Colonic mucosa (tissue), 4 donors: ENCODE measurements around the gene KCNIP1. TPM values are rescaled to one million over a fixed set of nuclear protein-coding genes. Genes with fewer than 3 reads are reported as not detected.

Experiments used
- DNase-seq: peaks from one replicate; pipeline ENCODE4 v3.0.0-alpha.2; 2020
- H3K27ac ChIP-seq: fragments of 200-600 bp; one replicate; pipeline ENCODE4 v1.8.0; 2021
- H3K27me3 ChIP-seq: fragments of 200-600 bp; one replicate; pipeline ENCODE4 v1.8.0; 2021
- H3K36me3 ChIP-seq: fragments of 200-600 bp; one replicate; pipeline ENCODE4 v1.8.0; 2021
- H3K4me1 ChIP-seq: fragments of 200-600 bp; one replicate; pipeline ENCODE4 v1.8.0; 2021; ENCODE audit warnings: mild to moderate bottlenecking
- H3K4me3 ChIP-seq: fragments of 200-600 bp; one replicate; pipeline ENCODE4 v1.8.0; 2021
- H3K9ac ChIP-seq, 2 donors: one replicate each; pipeline ENCODE4 v1.7.0; 2013; ENCODE audit warnings: control low read depth in 2 of 2, low read depth in 2 of 2, low read length in 2 of 2
- H3K9me3 ChIP-seq: fragments of 200-600 bp; one replicate; pipeline ENCODE4 v1.8.0; 2021
- intact Hi-C: fragments of 100-400 bp; cut with DNase I; formaldehyde crosslinking; loops from one replicate; pipeline ENCODE4 v1.14.1; 2022
- total RNA-seq, 2 donors: library from RNA; stranded (reverse); fragmentation: NEBNext Ultra II Directional in 1 of 2; extraction: Animal tissue kit (Norgen Biotek cat#: 25700) in 1 of 2; gene quantifications; one replicate each; pipeline ENCODE4 v1.2.1, GENCODE V29; 2021
- TF ChIP-seq, protein P1 (sequence below): fragments of 200-600 bp; IDR thresholded peaks from one replicate; pipeline ENCODE4 v1.8.0; 2022; ENCODE audit warnings: antibody characterized with exemption, mild to moderate bottlenecking
- donor health status: healthy.
- donor health status: DM: no; HTN: no; CAD: no.
- donor health status: DM: no; HTN: no; CAD: no.

Gene KCNIP1
- total RNA-seq, 2 donors from 2014 or later: 0.24 to 0.25 TPM

- Histone ChIP-seq H3K4me3 (no peak overlapping the region), H3K9me3 (no peaks in the 10 kb centered on the region), H3K36me3 (no peaks in the 10 kb centered on the region), H3K27ac (no peak overlapping the region), H3K4me1 (no peaks in the 10 kb centered on the region), H3K9ac (no peak overlapping the region), H3K27me3 (no peaks in the 10 kb centered on the region)
- TF ChIP-seq, protein P1, sequence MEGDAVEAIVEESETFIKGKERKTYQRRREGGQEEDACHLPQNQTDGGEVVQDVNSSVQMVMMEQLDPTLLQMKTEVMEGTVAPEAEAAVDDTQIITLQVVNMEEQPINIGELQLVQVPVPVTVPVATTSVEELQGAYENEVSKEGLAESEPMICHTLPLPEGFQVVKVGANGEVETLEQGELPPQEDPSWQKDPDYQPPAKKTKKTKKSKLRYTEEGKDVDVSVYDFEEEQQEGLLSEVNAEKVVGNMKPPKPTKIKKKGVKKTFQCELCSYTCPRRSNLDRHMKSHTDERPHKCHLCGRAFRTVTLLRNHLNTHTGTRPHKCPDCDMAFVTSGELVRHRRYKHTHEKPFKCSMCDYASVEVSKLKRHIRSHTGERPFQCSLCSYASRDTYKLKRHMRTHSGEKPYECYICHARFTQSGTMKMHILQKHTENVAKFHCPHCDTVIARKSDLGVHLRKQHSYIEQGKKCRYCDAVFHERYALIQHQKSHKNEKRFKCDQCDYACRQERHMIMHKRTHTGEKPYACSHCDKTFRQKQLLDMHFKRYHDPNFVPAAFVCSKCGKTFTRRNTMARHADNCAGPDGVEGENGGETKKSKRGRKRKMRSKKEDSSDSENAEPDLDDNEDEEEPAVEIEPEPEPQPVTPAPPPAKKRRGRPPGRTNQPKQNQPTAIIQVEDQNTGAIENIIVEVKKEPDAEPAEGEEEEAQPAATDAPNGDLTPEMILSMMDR: no peak
- intact Hi-C loops: loop anchor here (10.0 kb wide), 1 partner anchor 700 kb away; no protein-coding TSS in a partner anchor
- no peak for DNase-seq
Observed at GRCh38 chr5:170644501-170644900, 140.7 kb downstream of the KCNIP1 start.

GRCh38 chr5:170648541-170648940, 144.7 kb downstream of the KCNIP1 start:
- TF ChIP-seq, protein P1: no peak
- no peak overlapping the region for H3K27ac ChIP-seq
- no peak overlapping the region for H3K4me3 ChIP-seq
- no peaks in the 10 kb centered on the region for H3K4me1 ChIP-seq
- DNase-seq: no peak
- H3K36me3 ChIP-seq: no peaks in the 10 kb centered on the region
- no peak overlapping the region for H3K9ac ChIP-seq
- no peaks in the 10 kb centered on the region for H3K9me3 ChIP-seq
- no peaks in the 10 kb centered on the region for H3K27me3 ChIP-seq
- intact Hi-C loops: loop anchor here (10.0 kb wide), 1 partner anchor 696 kb away; no protein-coding TSS in a partner anchor

- H3K36me3 ChIP-seq: no peaks in the 10 kb centered on the region
- no peaks in the 10 kb centered on the region for H3K27me3 ChIP-seq
- DNase-seq: no peak
- TF ChIP-seq, protein P1: no peak
- intact Hi-C loops: no loop called here
- H3K27ac ChIP-seq: no peak overlapping the region
- no peak overlapping the region for H3K4me3 ChIP-seq
- H3K9me3 ChIP-seq: no peaks in the 10 kb centered on the region
- H3K4me1 ChIP-seq: no peaks in the 10 kb centered on the region
- no peak overlapping the region for H3K9ac ChIP-seq
Observed at GRCh38 chr5:170650850-170651249, 147.0 kb downstream of the KCNIP1 start.

DNA sequence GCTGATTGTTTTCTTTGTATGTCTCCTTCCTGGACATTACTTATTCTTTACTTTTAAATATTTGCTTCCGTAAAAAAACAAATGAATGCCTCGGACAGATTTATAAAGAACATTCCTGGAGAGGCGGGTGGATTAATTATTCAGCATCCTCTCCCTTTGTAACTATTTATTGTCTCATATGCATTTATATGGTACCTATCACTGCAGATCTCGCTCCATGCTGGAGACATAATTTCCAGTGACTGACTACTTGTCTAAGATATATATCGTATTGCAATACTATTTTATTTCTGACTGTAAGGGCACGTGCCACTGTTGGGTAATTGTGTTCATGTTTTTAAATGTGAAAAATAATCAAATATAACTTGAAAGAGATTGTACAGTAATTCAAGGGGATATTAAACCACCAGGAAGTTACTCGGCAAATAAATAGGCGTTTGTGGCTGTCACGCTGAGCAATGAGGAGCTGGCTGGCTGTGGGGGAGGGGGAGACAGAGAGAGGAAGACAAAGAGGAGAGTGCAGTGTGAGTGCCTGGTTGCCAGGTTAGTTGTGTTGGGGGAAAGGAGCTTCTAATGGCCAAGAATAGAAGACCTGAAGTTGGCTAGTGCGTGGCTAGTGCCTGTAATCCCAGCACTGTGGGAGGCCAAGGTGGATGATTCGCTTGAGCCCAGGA, 147.9 kb downstream of the KCNIP1 start:
- no peaks in the 10 kb centered on the region for H3K4me1 ChIP-seq
- H3K9me3 ChIP-seq: no peaks in the 10 kb centered on the region
- no peaks in the 10 kb centered on the region for H3K27me3 ChIP-seq
- no peak overlapping the region for H3K4me3 ChIP-seq
- DNase-seq: no peak
- no peak overlapping the region for H3K9ac ChIP-seq
- intact Hi-C loops: no loop called here
- TF ChIP-seq, protein P1: no peak
- no peaks in the 10 kb centered on the region for H3K36me3 ChIP-seq
- no peak overlapping the region for H3K27ac ChIP-seq

DNA sequence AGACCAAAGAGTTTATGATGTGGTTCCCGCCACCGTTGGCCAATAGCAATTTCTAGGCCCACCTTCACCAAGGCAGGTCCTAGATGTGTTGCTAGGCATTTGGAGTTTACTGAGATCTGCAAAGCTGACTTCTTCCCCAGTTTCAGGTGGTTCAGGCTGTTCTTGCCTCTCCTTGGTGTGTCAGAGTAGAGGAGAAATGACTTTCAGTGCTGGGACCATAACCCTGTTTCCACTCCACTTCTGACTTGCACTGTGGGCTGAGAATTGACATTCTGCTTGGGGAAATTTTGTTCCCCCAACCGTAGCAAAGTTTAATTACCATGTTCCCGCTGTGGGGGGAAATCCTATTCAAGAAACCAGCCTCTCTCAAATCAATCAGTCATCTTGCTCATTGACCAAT, 151.7 kb downstream of the KCNIP1 start:
- no peak overlapping the region for H3K27ac ChIP-seq
- no peaks in the 10 kb centered on the region for H3K9me3 ChIP-seq
- TF ChIP-seq, protein P1: no peak
- H3K4me3 ChIP-seq: no peak overlapping the region
- no peak overlapping the region for H3K9ac ChIP-seq
- H3K27me3 ChIP-seq: no peaks in the 10 kb centered on the region
- H3K4me1 ChIP-seq: no peaks in the 10 kb centered on the region
- DNase-seq: no peak
- intact Hi-C loops: no loop called here
- no peaks in the 10 kb centered on the region for H3K36me3 ChIP-seq
